Measurements from ENCODE around the gene PRICKLE2. TPM values are rescaled to one million over a fixed set of nuclear protein-coding genes. Genes with fewer than 3 reads are reported as not detected.

The PRICKLE2 gene
- total RNA-seq, 1 donor from 2014 or later = not detected

- Mint-ChIP-seq H3K4me1 (ENCODE audit: low read depth) (no peaks in the 10 kb centered on the region), H3K9me3 (no peaks in the 10 kb centered on the region), H3K27me3 (ENCODE audit: insufficient read depth) (peaks cover 2% of the 10 kb centered on the region), H3K27ac (no peak overlapping the region), H3K36me3 (ENCODE audit: low read depth) (no peaks in the 10 kb centered on the region), H3K4me3 (no peak overlapping the region)
- no peak for DNase-seq (ENCODE audit: low spot score)
- intact Hi-C loops (cut with micrococcal nuclease) = no loop called here
Observed at GRCh38 chr3:64209866-64210621, 15.2 kb downstream of the PRICKLE2 start.

- Mint-ChIP-seq H3K4me1 (ENCODE audit: low read depth) (no peaks in the 10 kb centered on the region), H3K27me3 (ENCODE audit: insufficient read depth) (no peaks in the 10 kb centered on the region), H3K36me3 (ENCODE audit: low read depth) (no peaks in the 10 kb centered on the region), H3K27ac (no peak overlapping the region), H3K4me3 (no peak overlapping the region), H3K9me3 (no peaks in the 10 kb centered on the region)
- no peak for DNase-seq (ENCODE audit: low spot score)
- intact Hi-C loops (cut with micrococcal nuclease) = no loop called here
Observed at GRCh38 chr3:64207289-64208080, 17.8 kb downstream of the PRICKLE2 start.

GRCh38 chr3:64203969-64204908 lies 21.0 kb downstream of the PRICKLE2 start:
- no peak overlapping the region for H3K27ac Mint-ChIP-seq
- no peaks in the 10 kb centered on the region for H3K4me1 Mint-ChIP-seq (ENCODE audit: low read depth)
- no peaks in the 10 kb centered on the region for H3K9me3 Mint-ChIP-seq
- intact Hi-C loops (cut with micrococcal nuclease) = no loop called here
- DNase-seq (ENCODE audit: low spot score) = no peak
- H3K27me3 Mint-ChIP-seq (ENCODE audit: insufficient read depth) = no peaks in the 10 kb centered on the region
- H3K36me3 Mint-ChIP-seq (ENCODE audit: low read depth) = no peaks in the 10 kb centered on the region
- H3K4me3 Mint-ChIP-seq = no peak overlapping the region

GRCh38 chr3:64203216-64203615 lies 22.1 kb downstream of the PRICKLE2 start:
- no peak overlapping the region for H3K4me3 Mint-ChIP-seq
- no peak overlapping the region for H3K27ac Mint-ChIP-seq
- intact Hi-C loops (cut with micrococcal nuclease) = no loop called here
- no peaks in the 10 kb centered on the region for H3K27me3 Mint-ChIP-seq (ENCODE audit: insufficient read depth)
- no peaks in the 10 kb centered on the region for H3K4me1 Mint-ChIP-seq (ENCODE audit: low read depth)
- H3K36me3 Mint-ChIP-seq (ENCODE audit: low read depth) = no peaks in the 10 kb centered on the region
- DNase-seq (ENCODE audit: low spot score) = no peak
- H3K9me3 Mint-ChIP-seq = no peaks in the 10 kb centered on the region

- Mint-ChIP-seq H3K27ac (no peak overlapping the region), H3K36me3 (ENCODE audit: low read depth) (no peaks in the 10 kb centered on the region), H3K4me1 (ENCODE audit: low read depth) (no peaks in the 10 kb centered on the region), H3K4me3 (no peak overlapping the region), H3K9me3 (peaks cover 6% of the 10 kb centered on the region), H3K27me3 (ENCODE audit: insufficient read depth) (no peaks in the 10 kb centered on the region)
- no peak for DNase-seq (ENCODE audit: low spot score)
- intact Hi-C loops (cut with micrococcal nuclease) = no loop called here
Observed at GRCh38 chr3:64199932-64200331, 25.3 kb downstream of the PRICKLE2 start.

- Mint-ChIP-seq H3K27ac (no peak overlapping the region), H3K4me1 (ENCODE audit: low read depth) (no peaks in the 10 kb centered on the region), H3K36me3 (ENCODE audit: low read depth) (no peaks in the 10 kb centered on the region), H3K9me3 (peaks cover 9% of the 10 kb centered on the region), H3K27me3 (ENCODE audit: insufficient read depth) (no peaks in the 10 kb centered on the region), H3K4me3 (no peak overlapping the region)
- intact Hi-C loops (cut with micrococcal nuclease) = no loop called here
- DNase-seq (ENCODE audit: low spot score) = no peak
Observed at GRCh38 chr3:64196236-64196929, 28.9 kb downstream of the PRICKLE2 start.

GRCh38 chr3:64195789-64196188 lies 29.5 kb downstream of the PRICKLE2 start:
- Mint-ChIP-seq H3K27ac (no peak overlapping the region), H3K27me3 (ENCODE audit: insufficient read depth) (no peaks in the 10 kb centered on the region), H3K4me1 (ENCODE audit: low read depth) (no peaks in the 10 kb centered on the region), H3K36me3 (ENCODE audit: low read depth) (no peaks in the 10 kb centered on the region), H3K9me3 (peaks cover 9% of the 10 kb centered on the region), H3K4me3 (no peak overlapping the region)
- intact Hi-C loops (cut with micrococcal nuclease) = no loop called here
- DNase-seq (ENCODE audit: low spot score) = no peak

GRCh38 chr3:64191822-64192221 lies 33.4 kb downstream of the PRICKLE2 start:
- no peaks in the 10 kb centered on the region for H3K36me3 Mint-ChIP-seq (ENCODE audit: low read depth)
- intact Hi-C loops (cut with micrococcal nuclease) = no loop called here
- H3K4me3 Mint-ChIP-seq = no peak overlapping the region
- H3K9me3 Mint-ChIP-seq = peaks cover 3% of the 10 kb centered on the region
- no peak overlapping the region for H3K27ac Mint-ChIP-seq
- no peaks in the 10 kb centered on the region for H3K4me1 Mint-ChIP-seq (ENCODE audit: low read depth)
- DNase-seq (ENCODE audit: low spot score) = no peak
- no peaks in the 10 kb centered on the region for H3K27me3 Mint-ChIP-seq (ENCODE audit: insufficient read depth)

GRCh38 chr3:64190517-64191515 lies 34.5 kb downstream of the PRICKLE2 start:
- intact Hi-C loops (cut with micrococcal nuclease) = no loop called here
- no peak overlapping the region for H3K27ac Mint-ChIP-seq
- peaks cover 3% of the 10 kb centered on the region for H3K9me3 Mint-ChIP-seq

GRCh38 chr3:64188810-64189560 lies 36.3 kb downstream of the PRICKLE2 start:
- no peaks in the 10 kb centered on the region for H3K4me1 Mint-ChIP-seq (ENCODE audit: low read depth)
- no peak overlapping the region for H3K27ac Mint-ChIP-seq
- no peak for DNase-seq (ENCODE audit: low spot score)
- H3K9me3 Mint-ChIP-seq = peaks cover 3% of the 10 kb centered on the region
- no peaks in the 10 kb centered on the region for H3K27me3 Mint-ChIP-seq (ENCODE audit: insufficient read depth)
- intact Hi-C loops (cut with micrococcal nuclease) = no loop called here
- no peak overlapping the region for H3K4me3 Mint-ChIP-seq
- no peaks in the 10 kb centered on the region for H3K36me3 Mint-ChIP-seq (ENCODE audit: low read depth)

More at GRCh38 chr3:64190517-64191515, 34.5 kb downstream of the PRICKLE2 start:
- Mint-ChIP-seq H3K4me1 (ENCODE audit: low read depth) (no peaks in the 10 kb centered on the region), H3K27me3 (ENCODE audit: insufficient read depth) (no peaks in the 10 kb centered on the region), H3K4me3 (no peak overlapping the region), H3K36me3 (ENCODE audit: low read depth) (no peaks in the 10 kb centered on the region)
- no peak for DNase-seq (ENCODE audit: low spot score)

Data from activated T-helper 1 cell treated with anti-CD3 and anti-CD28 coated beads, Interleukin-12 subunit alpha, Interleukin-12 subunit beta, Interleukin-2, Interleukin-4 antibody, amounts not matched to agents 30 ng/mL and 10 ng/mL and 1 ng/mL, durations not matched to agents 14 hours and 24 hours and 36 hours (primary cell).